PC-9 (cell line): ENCODE results near the gene NACC2. TPM values are rescaled to one million over a fixed set of nuclear protein-coding genes. Genes with fewer than 3 reads are reported as not detected.

Experiments used
- BruUV-seq: library from RNA; stranded (reverse); fragments of 400-500 nt; replicated peaks from 2 replicates; lab custom pipeline; 2021; lab: Mats Ljungman, UMichigan
- CTCF ChIA-PET: fragments of 300-600 bp; sonication (Branson Sonifier 250); formaldehyde crosslinking; loops from one replicate; lab custom pipeline; 2022; ENCODE audit warnings: antibody characterized with exemption; lab: Charles Lee
- POLR2A ChIA-PET: fragments of 300-600 bp; sonication (Branson Sonifier 250); formaldehyde crosslinking; loops from one replicate; lab custom pipeline; 2022; ENCODE audit warnings: antibody characterized with exemption; ENCODE audit not compliant: unreplicated experiment; lab: Charles Lee
- DNase-seq, 2 experiments: peaks; one replicate each; pipeline versions ENCODE4 v3.0.0 to v3.0.0-alpha.2; 2015 to 2022; ENCODE audit warnings: mixed read lengths in 1 of 2
- H2AFZ ChIP-seq: fragments of 200-600 bp; sonication (generic); 2 replicates; pipeline ENCODE4 v1.8.1; 2017; ENCODE audit warnings: antibody characterized with exemption
- H3F3A ChIP-seq: fragments of 200-600 bp; sonication (generic); 2 replicates; pipeline ENCODE4 v1.8.1; 2017; ENCODE audit warnings: antibody characterized with exemption, mild to moderate bottlenecking, low read depth; ENCODE audit not compliant: insufficient read depth
- H3K27ac ChIP-seq: fragments of 200-600 bp; sonication (generic); 2 replicates; pipeline ENCODE4 v1.6.1; 2016; ENCODE audit warnings: mixed run types
- H3K27me3 ChIP-seq: fragments of 200-600 bp; sonication (generic); 2 replicates; pipeline ENCODE4 v1.6.1; 2016; ENCODE audit warnings: low read depth, mixed run types; ENCODE audit not compliant: insufficient read depth
- H3K36me3 ChIP-seq: fragments of 200-600 bp; sonication (generic); 2 replicates; pipeline ENCODE4 v1.6.1; 2016; ENCODE audit warnings: low read depth, mixed run types
- H3K4me1 ChIP-seq: fragments of 200-600 bp; sonication (generic); replicated peaks from 2 replicates; pipeline ENCODE4 v1.6.1; 2016; ENCODE audit warnings: mixed run types; ENCODE audit not compliant: insufficient read depth
- H3K4me2 ChIP-seq: fragments of 200-600 bp; sonication (generic); 2 replicates; pipeline ENCODE4 v1.6.1; 2017; ENCODE audit warnings: mixed run types
- H3K4me3 ChIP-seq: fragments of 200-600 bp; sonication (generic); 2 replicates; pipeline ENCODE4 v1.6.1; 2016; ENCODE audit warnings: mixed run types
- H3K79me2 ChIP-seq: fragments of 200-600 bp; sonication (generic); 2 replicates; pipeline ENCODE4 v1.6.1; 2017; ENCODE audit warnings: low read depth, mixed run types
- H3K9me2 ChIP-seq: fragments of 200-600 bp; sonication (generic); 2 replicates; pipeline ENCODE4 v1.8.1; 2017; ENCODE audit warnings: mild to moderate bottlenecking; ENCODE audit not compliant: insufficient read depth
- H3K9me3 ChIP-seq: fragments of 200-600 bp; sonication (generic); 2 replicates; pipeline ENCODE4 v1.8.1; 2016; ENCODE audit warnings: low read depth; ENCODE audit not compliant: insufficient read depth
- H4K20me1 ChIP-seq: fragments of 200-600 bp; sonication (generic); 2 replicates; pipeline ENCODE4 v1.8.1; 2017; ENCODE audit not compliant: insufficient read depth
- CTCF ChIP-seq: fragments of 200-600 bp; sonication (generic); conservative IDR thresholded peaks from 2 replicates; pipeline ENCODE4 v1.6.1; 2017; ENCODE audit warnings: mixed run types, antibody characterized with exemption, mild to moderate bottlenecking, moderate library complexity
- EZH2 ChIP-seq: fragments of 200-600 bp; sonication (generic); IDR thresholded peaks from 2 replicates; pipeline ENCODE4 v1.8.0; 2017; ENCODE audit warnings: antibody characterized with exemption, low read depth
- intact Hi-C: fragments of 100-400 bp; cut with micrococcal nuclease; formaldehyde crosslinking; loops from one replicate; pipeline ENCODE4 v1.10.0; 2022; ENCODE audit not compliant: unreplicated experiment
- total RNA-seq: library from RNA; stranded (reverse); gene quantifications from 2 replicates; pipeline ENCODE4 v1.2.3, GENCODE V29; 2021

Gene NACC2
- total RNA-seq, 1 experiment from 2014 or later = 22.4 TPM

GRCh38 chr9:135994501-135995192 is 100.4 kb downstream of the NACC2 start:
- Histone ChIP-seq H3K27me3 (no peaks in the 10 kb centered on the region), H4K20me1 (no peaks in the 10 kb centered on the region), H3K27ac (no peak overlapping the region), H3K79me2 (no peaks in the 10 kb centered on the region), H3K4me1 (no peaks in the 10 kb centered on the region), H3K4me2 (no peak overlapping the region), H3F3A (no peaks in the 10 kb centered on the region), H2AFZ (no peak overlapping the region), H3K9me3 (no peaks in the 10 kb centered on the region), H3K9me2 (no peaks in the 10 kb centered on the region), H3K36me3 (no peaks in the 10 kb centered on the region), H3K4me3 (no peak overlapping the region)
- intact Hi-C loops = no loop called here
- POLR2A ChIA-PET = no interaction called here
- no peak for DNase-seq
- no TSS peak for BruUV-seq
- TF ChIP-seq CTCF = no peak
- no peak for TF ChIP-seq EZH2
- CTCF ChIA-PET = interaction anchor here (0.6 kb wide), 1 partner anchor 95 kb away, joined by 4 read pairs; no protein-coding TSS in a partner anchor

- Histone ChIP-seq H3K9me2 (no peaks in the 10 kb centered on the region), H3K36me3 (no peaks in the 10 kb centered on the region), H3K27me3 (no peaks in the 10 kb centered on the region), H3K79me2 (no peaks in the 10 kb centered on the region), H3K4me3 (no peak overlapping the region), H3F3A (no peaks in the 10 kb centered on the region), H3K27ac (no peak overlapping the region), H3K4me2 (no peak overlapping the region), H3K4me1 (no peaks in the 10 kb centered on the region), H2AFZ (no peak overlapping the region), H4K20me1 (no peaks in the 10 kb centered on the region), H3K9me3 (no peaks in the 10 kb centered on the region)
- intact Hi-C loops = no loop called here
- no peak for DNase-seq
- ChIA-PET CTCF (interaction anchor here (0.6 kb wide), 1 partner anchor 96 kb away, joined by 4 read pairs; no protein-coding TSS in a partner anchor), POLR2A (no interaction called here)
- BruUV-seq = no TSS peak
- TF ChIP-seq EZH2 (no peak), CTCF (no peak)
Observed at GRCh38 chr9:135993765-135994500, 101.2 kb downstream of the NACC2 start.

- intact Hi-C loops = no loop called here
- CTCF ChIA-PET = no interaction called here
- H2AFZ ChIP-seq = no peak overlapping the region
Observed at GRCh38 chr9:135993409-135993742, 101.7 kb downstream of the NACC2 start.

More at GRCh38 chr9:135993409-135993742, 101.7 kb downstream of the NACC2 start:
- POLR2A ChIA-PET = no interaction called here
- H3K4me1 ChIP-seq = no peaks in the 10 kb centered on the region
- H3K9me2 ChIP-seq = no peaks in the 10 kb centered on the region
- H3K9me3 ChIP-seq = no peaks in the 10 kb centered on the region
- no peaks in the 10 kb centered on the region for H3K36me3 ChIP-seq
- H3K4me3 ChIP-seq = no peak overlapping the region
- TF ChIP-seq EZH2 (no peak), CTCF (no peak)
- no peak overlapping the region for H3K27ac ChIP-seq
- DNase-seq = no peak
- H3K27me3 ChIP-seq = no peaks in the 10 kb centered on the region
- no TSS peak for BruUV-seq
- H3F3A ChIP-seq = no peaks in the 10 kb centered on the region
- no peak overlapping the region for H3K4me2 ChIP-seq
- no peaks in the 10 kb centered on the region for H4K20me1 ChIP-seq
- no peaks in the 10 kb centered on the region for H3K79me2 ChIP-seq
